GM19328 (cell line): ENCODE data around the gene ZNF777.
"Not testable (repeated sequence)": the region's sequence is repeated elsewhere in the genome, so short reads cannot be mapped to it uniquely, and the experiment has no call there.

Experiments
- ATAC-seq: cut with Tn5 transposase; IDR thresholded peaks from one replicate; pipeline ENCODE4 v1.9.1; 2021; ENCODE audit warnings: mild to moderate bottlenecking, moderate library complexity; ENCODE audit not compliant: unreplicated experiment

The ZNF777 gene

DNA sequence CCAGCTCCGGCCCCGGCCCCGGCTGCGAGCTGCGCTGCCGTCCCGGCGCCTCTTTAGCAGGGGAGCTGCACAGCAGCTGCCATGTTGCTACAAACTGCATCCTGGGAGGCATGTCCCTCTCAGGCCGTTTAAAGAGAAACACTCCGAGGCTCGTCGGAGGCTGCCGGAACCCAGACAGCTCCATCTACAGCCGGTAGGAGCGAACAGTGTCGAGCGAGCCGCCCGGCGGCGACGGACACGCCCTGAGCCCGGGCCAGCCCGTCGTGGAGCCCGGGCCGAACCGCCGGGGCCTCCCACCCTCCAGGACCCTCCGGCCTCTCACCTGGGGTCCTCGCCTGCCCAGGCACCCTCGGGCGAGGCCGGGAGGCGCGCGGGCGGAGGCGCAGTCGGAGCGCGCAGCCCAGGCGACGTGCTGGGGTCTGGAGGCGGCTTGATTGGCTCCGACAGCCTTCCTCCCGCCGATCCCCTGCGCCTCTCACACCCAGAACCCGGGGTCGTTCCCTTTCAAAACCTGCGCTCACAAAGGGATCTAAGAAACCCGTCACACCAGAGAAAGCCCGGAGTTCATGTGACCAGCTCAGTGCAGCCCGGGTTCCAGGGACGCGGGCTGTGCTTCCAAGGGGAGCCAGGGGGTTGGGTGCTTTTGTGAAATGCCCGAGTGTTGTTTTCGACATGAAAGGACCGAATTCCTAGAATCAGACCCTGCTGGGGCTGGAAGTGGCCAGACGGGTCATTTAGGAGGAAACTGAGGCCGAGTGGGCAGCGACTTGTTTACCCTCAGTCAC is at the start of gene ZNF777:
Gene ZNF777 (minus strand): TSS at position 570 of the 785 bp plus-strand sequence. CDS start 5,040 bp downstream, outside the sequence.
- ATAC-seq, result peak; percentile 91

- ATAC-seq, result no peak
Measured at GRCh38 chr7:149510248-149510647, 49.4 kb upstream of the ZNF777 start.

GRCh38 chr7:149509774-149510173 is 48.9 kb upstream of the ZNF777 start:
- no peak for ATAC-seq

DNA sequence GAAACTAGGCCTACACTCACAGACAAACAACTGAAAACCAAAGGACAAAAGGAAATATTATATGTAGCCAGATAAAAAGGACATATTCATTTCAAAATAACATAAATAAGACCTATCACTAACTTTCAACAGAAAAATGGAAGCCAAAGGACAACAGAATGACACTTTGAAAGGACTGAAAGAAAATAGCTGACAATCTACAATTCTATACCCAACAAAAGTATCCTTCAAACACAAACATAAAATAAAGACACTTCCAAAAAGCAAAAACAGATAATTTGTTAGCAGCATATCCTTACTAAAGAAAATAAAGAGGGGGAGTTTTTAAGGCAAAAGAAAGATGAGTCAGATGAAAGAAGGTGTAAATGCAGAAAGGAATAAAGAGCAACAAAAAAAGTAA is 44.7 kb upstream of the ZNF777 start:
- no peak for ATAC-seq

GRCh38 chr7:149501651-149502050 is 40.8 kb upstream of the ZNF777 start:
- no peak for ATAC-seq

DNA sequence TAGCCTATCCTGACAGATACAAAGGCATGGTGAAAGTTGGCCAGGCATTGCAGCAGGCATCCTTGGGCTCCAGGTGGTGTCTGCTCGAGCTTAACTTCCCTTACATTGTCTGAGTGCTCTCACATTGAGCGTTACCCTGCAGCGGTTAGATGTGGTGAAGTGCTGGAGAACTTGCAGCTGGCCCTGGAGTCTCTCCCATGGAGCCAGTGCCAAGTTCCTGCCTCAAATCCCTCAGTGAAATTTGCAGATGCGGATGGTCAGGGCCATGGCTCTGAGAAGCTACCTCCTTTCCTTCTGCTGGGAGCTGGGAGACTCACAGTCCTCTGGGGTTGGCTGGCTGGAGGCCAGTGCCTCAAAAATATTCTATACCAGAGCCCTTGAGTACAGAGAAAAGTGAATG is 40.0 kb upstream of the ZNF777 start:
- ATAC-seq, result no peak

- ATAC-seq, result no peak
Measured at GRCh38 chr7:149500201-149500600, 39.3 kb upstream of the ZNF777 start.

DNA sequence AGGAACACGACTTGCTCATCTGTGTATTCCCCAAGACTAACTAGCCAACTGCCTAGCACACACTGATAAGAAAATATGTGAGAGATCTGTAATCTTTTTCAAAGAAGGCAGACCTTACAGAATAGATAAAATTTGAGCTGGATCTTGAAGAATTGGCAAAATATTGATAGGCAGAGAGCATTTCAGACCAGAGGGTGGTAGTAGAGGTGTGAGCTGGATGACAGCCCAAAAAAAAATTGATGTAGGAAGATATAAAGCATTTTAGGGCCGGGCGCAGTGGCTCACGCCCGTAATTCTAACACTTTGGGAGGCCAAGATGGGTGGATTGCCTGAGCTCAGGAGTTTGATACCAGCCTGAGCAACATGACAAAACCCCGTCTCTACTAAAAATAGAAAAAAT is 37.9 kb upstream of the ZNF777 start:
- no peak for ATAC-seq

- ATAC-seq, result peak; percentile 97
Measured at GRCh38 chr7:149497467-149498261, 36.8 kb upstream of the ZNF777 start, which contains the start of gene ZNF746. ZNF746 (minus strand) TSS chr7:149497809; CDS start chr7:149497536, 273 bp downstream.

DNA sequence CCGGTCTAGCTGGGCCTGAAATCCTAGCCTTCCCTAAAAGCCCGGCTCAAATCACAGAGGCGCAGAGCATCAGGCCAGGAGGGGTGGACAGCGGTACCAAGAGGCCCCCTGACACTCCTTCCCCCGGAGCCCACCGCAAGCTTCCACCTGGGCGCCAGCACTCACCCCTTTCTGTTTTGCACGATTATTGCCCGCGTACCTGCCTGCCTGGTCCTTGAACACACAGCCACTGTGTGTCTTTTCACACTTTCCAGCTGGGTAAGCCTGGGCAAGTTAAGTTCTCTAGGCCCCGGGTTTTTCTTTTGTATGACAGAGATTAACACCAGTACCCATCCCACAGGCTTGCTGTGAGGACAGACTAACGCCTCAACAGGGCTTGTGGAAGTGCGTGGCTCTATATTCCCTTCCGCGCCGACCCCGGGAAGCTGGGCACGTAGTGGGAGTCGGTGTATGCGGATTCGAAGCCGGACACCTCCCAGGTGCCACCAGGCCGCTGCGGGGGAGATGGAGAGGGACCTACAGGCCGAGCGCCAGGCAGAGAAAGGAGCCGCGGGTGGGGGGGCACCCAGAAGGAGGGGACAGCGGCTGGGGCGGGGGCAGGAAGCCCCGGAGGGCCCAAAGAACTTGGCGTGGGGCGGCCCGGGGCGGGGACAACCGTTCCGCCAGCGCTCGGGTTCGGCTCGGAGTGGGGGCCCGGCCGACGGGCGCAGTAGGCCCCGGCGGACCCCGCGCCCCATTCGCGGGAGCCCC is 36.0 kb upstream of the ZNF777 start:
- peak; percentile 26 for ATAC-seq

- ATAC-seq, result no peak
Measured at GRCh38 chr7:149495785-149496641, 35.2 kb upstream of the ZNF777 start.

- ATAC-seq, result no peak
Measured at GRCh38 chr7:149494738-149495368, 34.0 kb upstream of the ZNF777 start.

GRCh38 chr7:149493975-149494374 is 33.1 kb upstream of the ZNF777 start:
- ATAC-seq, result not testable (repeated sequence)

GRCh38 chr7:149493366-149493765 is 32.5 kb upstream of the ZNF777 start:
- ATAC-seq, result no peak

- ATAC-seq, result no peak
Measured at GRCh38 chr7:149490083-149490760, 29.4 kb upstream of the ZNF777 start.

DNA sequence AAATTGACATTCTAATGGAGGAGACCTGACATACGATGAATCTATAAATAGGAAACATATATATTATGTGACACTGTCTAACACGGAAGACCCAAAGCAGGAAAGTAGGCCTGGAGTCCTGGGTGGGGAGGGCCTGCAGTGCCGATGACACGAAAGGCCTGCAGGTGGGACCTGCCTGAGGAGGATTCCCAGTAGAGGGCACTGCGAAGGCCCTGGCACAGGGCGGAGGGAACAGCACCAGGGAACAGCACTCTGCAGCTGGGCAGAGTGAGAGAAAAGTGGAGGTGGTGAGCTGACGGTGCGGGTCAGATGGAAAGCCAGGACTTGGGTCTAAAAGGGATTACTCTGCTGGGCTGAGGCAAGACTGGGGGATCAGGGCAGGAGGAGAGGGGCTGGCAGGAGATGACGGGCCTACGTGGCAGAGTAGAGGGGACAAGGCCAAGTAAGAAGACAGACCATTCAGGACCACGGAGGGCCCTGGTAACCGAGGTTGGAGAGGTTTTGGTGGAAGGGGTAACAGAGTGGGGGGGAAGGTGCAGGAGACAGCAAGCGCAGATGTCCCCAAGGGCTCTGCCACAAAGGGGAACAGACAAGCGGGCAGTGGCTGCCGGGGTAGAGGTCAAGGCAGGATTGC is 28.6 kb upstream of the ZNF777 start:
- ATAC-seq, result no peak

- ATAC-seq, result no peak
Measured at GRCh38 chr7:149479568-149479967, 18.7 kb upstream of the ZNF777 start.

- ATAC-seq, result no peak
Measured at GRCh38 chr7:149478754-149479153, 17.9 kb upstream of the ZNF777 start.
